Large intestine (tissue), 3 donors: ENCODE measurements around the gene VOPP1. TPM values are rescaled to one million over a fixed set of nuclear protein-coding genes. Genes with fewer than 3 reads are reported as not detected.
A peak's percentile ranks its signal among the peaks of the same experiment; 100 is the strongest.

Source experiments
- DNase-seq, 2 donors: peaks; one replicate each; pipeline versions ENCODE4 v3.0.0 to v3.0.0-alpha.2; 2013
- H3K27ac ChIP-seq: one replicate; pipeline ENCODE4 v1.5.1; 2013; ENCODE audit warnings: low read length
- H3K27me3 ChIP-seq: 2 replicates; pipeline ENCODE4 v1.6.1; 2013; ENCODE audit warnings: low read length; ENCODE audit not compliant: control insufficient read depth, insufficient read depth
- H3K36me3 ChIP-seq: 2 replicates; pipeline ENCODE4 v1.6.1; 2013; ENCODE audit warnings: low read length; ENCODE audit not compliant: control insufficient read depth, insufficient read depth
- H3K4me1 ChIP-seq: one replicate; pipeline ENCODE4 v1.6.1; 2013; ENCODE audit warnings: low read length; ENCODE audit not compliant: control insufficient read depth, insufficient read depth
- H3K4me3 ChIP-seq: one replicate; pipeline ENCODE4 v1.5.1; 2013; ENCODE audit warnings: low read length
- H3K9me3 ChIP-seq: one replicate; pipeline ENCODE4 v1.6.1; 2013; ENCODE audit warnings: mild to moderate bottlenecking, low read depth, low read length, moderate library complexity; ENCODE audit not compliant: control insufficient read depth
- WGBS: methylation state at CpG from one replicate; pipeline ENCODE4 v1.1.5; 2013; ENCODE audit warnings: low lambda C conversion rate; ENCODE audit not compliant: insufficient coverage; 5-methylcytosine and 5-hydroxymethylcytosine counted together
- polyA plus RNA-seq: library from polyadenylated mRNA; unstranded; fragments of 120-200 nt; gene quantifications from one replicate; pipeline ENCODE4 v1.2.1, GENCODE V29; 2013

The VOPP1 gene
- polyA plus RNA-seq, 1 donor, result 29.9 TPM

DNA sequence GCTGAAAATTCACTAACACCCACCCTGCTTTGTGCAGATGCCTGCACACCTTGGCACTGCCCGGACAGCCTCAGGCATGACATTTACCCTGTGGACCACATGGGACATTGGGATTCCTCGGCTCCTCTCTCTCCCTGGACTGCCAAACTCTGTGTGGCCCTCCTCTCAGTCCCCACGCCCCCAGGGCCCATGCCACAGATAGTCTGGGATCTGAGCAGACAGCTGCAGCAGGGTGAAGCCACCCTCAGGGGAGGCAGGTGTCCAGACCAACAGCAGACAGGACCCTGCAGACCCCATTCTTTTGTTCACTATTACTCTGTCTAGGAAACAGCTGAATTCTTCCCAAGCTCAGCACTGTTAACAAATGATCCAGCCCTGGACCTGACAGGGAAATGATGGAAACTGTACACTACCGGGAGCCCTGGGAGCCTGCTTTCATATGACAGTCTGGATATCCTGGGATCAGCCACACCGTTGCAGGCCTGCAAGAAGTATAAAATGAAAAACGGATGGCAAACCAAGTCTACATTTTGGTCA is 83.4 kb downstream of the VOPP1 start:
- no peak for DNase-seq
- Histone ChIP-seq H3K27ac (no peak overlapping the region), H3K4me1 (no peaks in the 10 kb centered on the region), H3K27me3 (no peaks in the 10 kb centered on the region), H3K4me3 (no peak overlapping the region), H3K36me3 (peaks cover 35% of the 10 kb centered on the region), H3K9me3 (no peaks in the 10 kb centered on the region)
- WGBS, result 100% methylated on average over 1 of the region's 6 CpGs

DNA sequence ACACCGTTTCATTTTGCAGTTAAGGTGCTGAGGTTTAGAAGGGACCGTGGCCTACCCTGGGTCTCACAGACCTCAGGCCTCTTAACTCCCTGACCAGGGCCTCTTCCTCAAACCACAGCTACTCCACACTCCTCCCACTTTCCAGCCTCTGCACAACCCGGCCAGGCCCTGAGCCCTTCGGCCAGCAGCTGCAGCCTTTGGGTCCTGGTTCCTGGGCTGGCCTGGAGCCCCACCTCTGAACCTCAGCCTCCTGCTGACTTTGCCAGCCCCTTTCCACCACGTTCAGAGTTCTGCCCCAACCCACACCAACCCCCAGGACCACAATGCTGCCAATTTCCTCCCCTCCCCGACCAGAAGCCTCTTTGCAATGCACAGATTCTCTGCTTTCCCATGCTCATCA is 84.1 kb downstream of the VOPP1 start:
- no peaks in the 10 kb centered on the region for H3K27me3 ChIP-seq
- no peaks in the 10 kb centered on the region for H3K4me1 ChIP-seq
- no peak for DNase-seq
- no peak overlapping the region for H3K27ac ChIP-seq
- H3K36me3 ChIP-seq, result peaks cover 35% of the 10 kb centered on the region
- no peaks in the 10 kb centered on the region for H3K9me3 ChIP-seq
- H3K4me3 ChIP-seq, result no peak overlapping the region
- 90% methylated on average over 2 of the region's 6 CpGs for WGBS

DNA sequence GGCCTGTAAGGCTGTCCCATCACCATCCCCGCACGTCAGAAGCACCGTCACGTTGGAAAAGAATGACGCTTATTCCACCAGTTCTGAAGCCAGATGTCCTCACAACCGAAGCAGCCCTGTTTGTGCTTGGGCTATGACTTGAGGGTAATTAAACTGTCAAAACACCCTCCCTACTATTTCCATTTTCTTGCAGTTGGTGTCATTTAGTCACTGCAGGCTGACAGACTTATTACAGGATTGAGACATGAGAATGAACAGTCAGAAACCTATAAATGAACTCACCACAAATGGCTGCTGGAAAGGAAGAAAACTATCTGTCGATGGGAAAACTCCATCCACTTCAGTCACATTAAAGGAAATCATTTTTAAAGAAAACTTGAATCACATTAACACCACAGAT is 85.3 kb downstream of the VOPP1 start:
- Histone ChIP-seq H3K27me3 (no peaks in the 10 kb centered on the region), H3K36me3 (peaks cover 30% of the 10 kb centered on the region), H3K4me3 (no peak overlapping the region), H3K27ac (no peak overlapping the region), H3K9me3 (no peaks in the 10 kb centered on the region), H3K4me1 (no peaks in the 10 kb centered on the region)
- DNase-seq, result no peak
- no CpG with 5 or more reads among the region's 7 CpGs for WGBS

DNA sequence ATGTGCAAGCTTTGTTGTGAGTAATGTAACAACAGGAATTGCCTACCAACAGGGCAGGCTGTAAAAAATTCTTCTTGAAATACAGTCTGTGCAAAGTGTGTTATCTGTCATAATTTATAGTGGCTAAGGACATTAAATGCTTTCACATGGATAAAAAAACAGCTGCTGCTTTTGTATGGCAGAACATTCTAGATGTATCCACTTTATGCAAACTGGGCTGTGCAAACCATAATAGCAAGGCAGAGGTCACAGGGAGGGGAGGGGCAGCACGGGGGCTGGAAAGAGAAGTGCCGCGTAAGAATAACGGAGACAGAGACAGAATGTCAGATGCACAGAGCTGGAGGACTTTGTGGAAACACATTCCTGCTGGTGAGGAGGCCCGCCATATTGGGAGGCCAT is 86.1 kb downstream of the VOPP1 start:
- no peak overlapping the region for H3K27ac ChIP-seq
- H3K4me1 ChIP-seq, result no peaks in the 10 kb centered on the region
- no peaks in the 10 kb centered on the region for H3K9me3 ChIP-seq
- peaks cover 24% of the 10 kb centered on the region for H3K36me3 ChIP-seq
- no peak overlapping the region for H3K4me3 ChIP-seq
- H3K27me3 ChIP-seq, result no peaks in the 10 kb centered on the region
- no CpG with 5 or more reads among the region's 5 CpGs for WGBS
- no peak for DNase-seq

DNA sequence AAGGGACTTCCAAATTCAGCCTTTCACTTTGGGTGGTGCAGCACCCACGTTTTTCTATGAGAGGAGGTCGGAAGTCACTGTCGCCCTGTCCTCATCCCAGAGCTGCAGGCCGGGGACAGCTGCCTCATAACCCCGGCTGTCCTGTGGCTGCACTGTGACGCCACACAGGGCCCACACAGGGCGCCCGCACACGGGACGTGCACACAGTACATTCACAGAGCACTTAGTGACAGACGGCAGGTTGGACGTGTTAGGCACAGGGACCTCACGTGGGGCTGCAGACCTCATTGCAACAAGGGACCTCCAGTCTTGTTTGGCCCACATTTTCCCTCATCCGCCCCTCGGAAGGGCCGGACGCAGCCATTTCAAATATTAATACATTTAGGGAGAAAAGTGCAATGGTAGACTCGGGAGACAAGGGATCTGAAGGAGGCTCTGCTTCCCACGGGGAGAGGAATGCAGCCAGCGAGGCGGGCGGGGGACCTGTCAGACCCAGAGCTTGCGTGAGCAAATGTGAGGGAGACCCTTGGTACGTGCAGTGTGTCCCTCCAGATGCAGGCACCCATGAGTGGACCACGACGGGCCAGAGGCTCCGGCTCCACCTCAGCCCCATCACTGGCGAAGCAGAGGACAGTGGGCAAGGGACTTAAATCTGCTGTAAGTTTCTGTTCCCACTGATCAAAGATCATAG is 86.7 kb downstream of the VOPP1 start:
- no peak for DNase-seq
- Histone ChIP-seq H3K27ac (no peak overlapping the region), H3K27me3 (no peaks in the 10 kb centered on the region), H3K4me3 (no peak overlapping the region), H3K9me3 (no peaks in the 10 kb centered on the region), H3K4me1 (no peaks in the 10 kb centered on the region), H3K36me3 (peaks cover 23% of the 10 kb centered on the region)
- 100% methylated on average over 1 of the region's 28 CpGs for WGBS

DNA sequence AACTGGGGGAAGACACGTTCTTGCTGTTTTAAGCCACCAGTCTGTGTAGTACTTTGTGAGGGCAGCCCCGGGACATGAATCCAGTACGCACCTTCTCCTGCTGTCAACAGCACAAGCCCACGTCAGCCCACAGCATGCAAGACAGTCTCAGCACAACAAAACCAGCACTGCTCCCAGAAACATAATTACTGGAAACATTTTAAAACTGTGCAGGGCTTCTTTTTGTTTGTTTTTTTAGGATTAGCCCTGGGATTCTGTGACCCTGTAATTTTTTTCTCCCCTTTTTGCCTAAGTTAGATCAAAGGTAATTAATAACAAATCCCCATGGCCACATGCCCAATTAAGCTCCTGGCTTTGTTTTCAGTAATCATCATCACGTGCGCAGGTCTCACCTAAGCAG is 87.5 kb downstream of the VOPP1 start:
- Histone ChIP-seq H3K9me3 (no peaks in the 10 kb centered on the region), H3K4me1 (no peaks in the 10 kb centered on the region), H3K4me3 (no peak overlapping the region), H3K36me3 (peaks cover 16% of the 10 kb centered on the region), H3K27ac (no peak overlapping the region), H3K27me3 (no peaks in the 10 kb centered on the region)
- no CpG with 5 or more reads among the region's 6 CpGs for whole genome bisulfite sequencing
- no peak for DNase-seq

DNA sequence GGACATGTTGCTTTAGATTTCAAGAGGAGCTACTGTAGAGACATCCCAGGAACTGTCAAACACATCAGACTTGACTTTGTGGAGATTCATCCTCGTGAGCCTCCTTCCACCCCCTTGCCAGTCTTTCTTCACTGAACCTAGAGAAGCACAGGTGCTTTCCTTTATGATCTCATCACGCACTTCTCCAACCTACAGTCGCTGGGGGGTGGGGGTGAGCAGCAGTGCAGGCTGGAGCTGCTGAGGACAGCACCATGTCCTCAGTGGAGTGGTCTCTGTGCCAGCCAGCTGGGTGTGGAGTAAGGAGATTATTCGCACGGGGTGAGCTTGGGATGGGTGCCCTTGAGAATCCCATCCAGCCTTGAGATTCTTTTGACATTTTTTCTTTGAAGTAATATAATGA is 88.1 kb downstream of the VOPP1 start:
- H3K36me3 ChIP-seq, result peaks cover 11% of the 10 kb centered on the region
- H3K9me3 ChIP-seq, result no peaks in the 10 kb centered on the region
- H3K27ac ChIP-seq, result no peak overlapping the region
- no CpG with 5 or more reads among the region's 5 CpGs for WGBS
- no peaks in the 10 kb centered on the region for H3K27me3 ChIP-seq
- no peak overlapping the region for H3K4me3 ChIP-seq
- no peak for DNase-seq
- H3K4me1 ChIP-seq, result no peaks in the 10 kb centered on the region

DNA sequence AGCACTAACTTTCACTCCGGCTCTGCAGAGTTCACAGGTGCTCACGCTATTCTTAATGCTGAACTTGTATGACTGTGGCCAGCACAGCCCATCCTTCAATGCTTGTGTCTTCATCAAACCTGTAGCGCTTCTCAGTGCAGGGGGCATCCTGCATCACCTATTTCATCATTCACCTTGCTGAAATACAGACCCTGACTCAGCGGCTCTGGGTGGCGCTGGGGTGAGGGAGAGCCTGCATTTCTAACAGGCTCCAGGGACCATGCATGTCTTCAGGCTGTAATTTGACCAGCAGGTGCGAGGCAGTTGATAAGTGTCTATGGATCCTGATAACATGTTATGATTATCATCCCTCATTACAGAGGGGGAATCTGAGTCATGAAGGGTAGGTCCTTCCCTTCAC is 89.3 kb downstream of the VOPP1 start:
- no peak overlapping the region for H3K27ac ChIP-seq
- no peaks in the 10 kb centered on the region for H3K4me1 ChIP-seq
- no peaks in the 10 kb centered on the region for H3K9me3 ChIP-seq
- no CpG with 5 or more reads among the region's 6 CpGs for WGBS
- H3K4me3 ChIP-seq, result no peak overlapping the region
- H3K27me3 ChIP-seq, result no peaks in the 10 kb centered on the region
- DNase-seq, result no peak
- peaks cover 5% of the 10 kb centered on the region for H3K36me3 ChIP-seq

DNA sequence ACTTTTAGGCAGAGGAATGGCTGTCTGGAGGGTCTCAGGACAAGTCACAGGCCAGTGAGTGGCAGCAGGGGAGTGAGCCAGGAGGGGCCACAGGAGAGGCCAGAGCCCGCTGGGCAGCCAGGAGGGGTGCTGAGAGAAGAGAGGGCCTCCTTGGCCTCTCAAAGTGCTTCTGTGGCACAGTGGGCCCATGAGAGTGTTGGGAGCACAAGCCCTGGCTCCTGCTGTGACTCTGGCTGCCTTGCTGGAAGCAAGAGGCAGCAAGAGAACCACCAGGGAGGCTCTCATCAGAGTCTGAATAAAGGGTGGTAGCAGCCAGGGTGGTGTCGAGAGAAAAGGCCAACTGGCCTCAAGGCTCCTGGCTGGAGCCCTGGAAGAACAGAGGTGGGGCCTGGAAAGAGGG is 91.1 kb downstream of the VOPP1 start:
- H3K4me1 ChIP-seq, result no peaks in the 10 kb centered on the region
- peaks cover 9% of the 10 kb centered on the region for H3K36me3 ChIP-seq
- H3K4me3 ChIP-seq, result no peak overlapping the region
- no CpG with 5 or more reads among the region's 2 CpGs for WGBS
- H3K27ac ChIP-seq, result no peak overlapping the region
- H3K9me3 ChIP-seq, result no peaks in the 10 kb centered on the region
- DNase-seq, result no peak
- H3K27me3 ChIP-seq, result no peaks in the 10 kb centered on the region

DNA sequence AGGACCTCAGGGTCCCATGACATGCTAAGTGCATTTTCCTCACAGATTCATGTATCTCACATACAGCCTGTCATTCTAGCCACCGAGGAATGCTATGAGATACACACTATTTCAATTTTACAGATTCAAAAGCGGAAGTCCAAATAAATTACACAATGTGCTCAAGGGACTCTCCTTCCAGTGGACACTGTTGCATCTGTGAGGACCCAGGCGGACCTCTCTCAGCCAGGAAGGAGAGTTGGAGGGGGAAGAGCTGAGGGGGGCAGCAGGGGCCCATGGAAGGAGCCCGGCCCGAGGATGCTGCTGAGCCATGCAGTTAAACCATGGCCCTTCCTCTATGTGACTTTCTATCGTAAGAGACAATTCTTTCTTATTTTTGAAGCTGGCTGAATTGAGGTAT is 93.6 kb downstream of the VOPP1 start:
- H3K27ac ChIP-seq, result no peak overlapping the region
- H3K36me3 ChIP-seq, result peaks cover 7% of the 10 kb centered on the region
- peak in 1 of 2 donors; percentile 14 for DNase-seq
- no peaks in the 10 kb centered on the region for H3K4me1 ChIP-seq
- no peaks in the 10 kb centered on the region for H3K27me3 ChIP-seq
- WGBS, result no CpG with 5 or more reads among the region's 6 CpGs
- H3K4me3 ChIP-seq, result no peak overlapping the region
- no peaks in the 10 kb centered on the region for H3K9me3 ChIP-seq

DNA sequence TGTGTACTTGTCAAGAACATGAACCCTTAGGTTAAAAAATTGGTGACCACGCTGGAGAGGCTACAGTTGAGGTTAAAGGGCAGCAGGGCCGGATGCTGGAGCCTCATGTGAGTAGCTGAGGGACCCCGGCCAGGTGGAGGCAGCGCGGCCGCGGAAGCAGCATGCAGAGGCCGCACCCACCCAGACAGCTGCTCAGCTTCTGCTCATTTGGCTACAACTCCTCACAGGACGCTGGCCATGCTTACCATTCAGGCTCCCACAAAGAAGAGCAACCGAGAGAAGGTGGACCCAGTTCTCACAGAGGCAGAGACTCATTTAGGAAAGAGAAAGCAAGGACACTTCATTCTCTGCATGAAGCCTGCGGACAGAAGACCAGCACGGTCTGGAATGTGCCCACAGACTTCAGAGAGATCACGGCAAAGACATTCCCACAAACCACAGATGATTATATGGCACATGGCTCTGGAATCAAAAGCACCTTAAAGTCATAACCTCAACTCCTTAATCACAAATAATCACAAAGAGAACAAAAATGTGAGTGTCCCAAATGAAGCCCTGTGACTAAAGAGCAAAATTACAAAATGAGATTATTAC is 94.4 kb downstream of the VOPP1 start:
- DNase-seq, result no peak
- Histone ChIP-seq H3K4me1 (no peaks in the 10 kb centered on the region), H3K27ac (no peak overlapping the region), H3K4me3 (no peak overlapping the region), H3K9me3 (no peaks in the 10 kb centered on the region), H3K36me3 (peaks cover 12% of the 10 kb centered on the region), H3K27me3 (no peaks in the 10 kb centered on the region)
- WGBS, result no CpG with 5 or more reads among the region's 13 CpGs
